GM12878 (cell line): Measurements from ENCODE around the gene OSBPL2.

Source experiments
- BCL11A ChIP-seq: IDR thresholded peaks from 2 replicates; pipeline ENCODE4 v1.6.1; 2011; ENCODE audit warnings: low read depth, low read length
- CHD1 ChIP-seq: IDR thresholded peaks from 2 replicates; pipeline ENCODE4 v1.6.1; 2012; ENCODE audit warnings: low read depth, low read length, improper control_type of control experiment
- JUNB ChIP-seq: IDR thresholded peaks from 2 replicates; pipeline ENCODE4 v1.6.1; 2016; ENCODE audit warnings: antibody characterized with exemption, mild to moderate bottlenecking
- RCOR1 ChIP-seq: conservative IDR thresholded peaks from 2 replicates; pipeline ENCODE4 v1.6.1; 2012; ENCODE audit warnings: low read depth, low read length, improper control_type of control experiment
- TF ChIP-seq, protein P1 (sequence below), 3 experiments: IDR thresholded peaks in 2 of 3; conservative IDR thresholded peaks in 1 of 3; 2 replicates each; pipeline ENCODE4 v1.5.1; 2011; ENCODE audit warnings: low read depth in 3 of 3, low read length in 3 of 3, mild to moderate bottlenecking in 3 of 3, control low read depth in 2 of 3, moderate library complexity in 2 of 3, inconsistent platforms in 1 of 3, mixed read lengths in 1 of 3; ENCODE audit not compliant: control insufficient read depth in 2 of 3, insufficient read depth in 1 of 3; ENCODE audit errors: extremely low read depth in 1 of 3

DNA sequence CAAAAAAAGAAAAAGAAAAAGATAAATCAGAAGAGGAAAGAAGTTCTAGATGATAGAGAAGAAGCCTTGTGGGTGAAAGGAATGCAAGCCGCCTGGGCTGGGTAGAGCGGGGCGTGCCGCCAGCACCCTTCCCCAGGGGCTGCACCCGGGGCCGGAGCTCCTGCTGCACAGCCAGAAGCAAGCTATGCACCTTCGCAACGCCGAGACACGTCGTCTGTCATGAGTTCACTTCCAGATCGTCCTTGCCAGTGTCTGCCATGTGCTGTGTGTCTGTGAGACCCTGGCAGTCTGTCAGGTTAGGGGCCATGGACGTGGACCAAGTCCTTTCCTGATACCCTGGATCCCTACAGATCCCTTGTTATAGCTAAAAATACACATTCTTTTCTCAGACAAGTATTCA lies 38.9 kb downstream of the OSBPL2 start:
- no peak for TF ChIP-seq RCOR1
- TF ChIP-seq BCL11A, result no peak
- no peak for TF ChIP-seq JUNB
- no peak for TF ChIP-seq CHD1
- TF ChIP-seq, protein P1, sequence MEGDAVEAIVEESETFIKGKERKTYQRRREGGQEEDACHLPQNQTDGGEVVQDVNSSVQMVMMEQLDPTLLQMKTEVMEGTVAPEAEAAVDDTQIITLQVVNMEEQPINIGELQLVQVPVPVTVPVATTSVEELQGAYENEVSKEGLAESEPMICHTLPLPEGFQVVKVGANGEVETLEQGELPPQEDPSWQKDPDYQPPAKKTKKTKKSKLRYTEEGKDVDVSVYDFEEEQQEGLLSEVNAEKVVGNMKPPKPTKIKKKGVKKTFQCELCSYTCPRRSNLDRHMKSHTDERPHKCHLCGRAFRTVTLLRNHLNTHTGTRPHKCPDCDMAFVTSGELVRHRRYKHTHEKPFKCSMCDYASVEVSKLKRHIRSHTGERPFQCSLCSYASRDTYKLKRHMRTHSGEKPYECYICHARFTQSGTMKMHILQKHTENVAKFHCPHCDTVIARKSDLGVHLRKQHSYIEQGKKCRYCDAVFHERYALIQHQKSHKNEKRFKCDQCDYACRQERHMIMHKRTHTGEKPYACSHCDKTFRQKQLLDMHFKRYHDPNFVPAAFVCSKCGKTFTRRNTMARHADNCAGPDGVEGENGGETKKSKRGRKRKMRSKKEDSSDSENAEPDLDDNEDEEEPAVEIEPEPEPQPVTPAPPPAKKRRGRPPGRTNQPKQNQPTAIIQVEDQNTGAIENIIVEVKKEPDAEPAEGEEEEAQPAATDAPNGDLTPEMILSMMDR (IDR thresholded peaks at IDR 0.05 in 2 of 3, conservative IDR thresholded peaks at IDR 0.05 in 1 of 3; ENCODE audit: control insufficient read depth in 2 of 3, extremely low read depth in 1 of 3, insufficient read depth in 1 of 3, low read depth in 3 of 3, low read length in 3 of 3), result no peak
